ENCODE measurements around the gene KRTAP12-3.
A peak's percentile ranks its signal among the peaks of the same experiment; 100 is the strongest.
"Not testable (repeated sequence)": the region's sequence is repeated elsewhere in the genome, so short reads cannot be mapped to it uniquely, and the experiment has no call there.

The KRTAP12-3 gene

GRCh38 chr21:44657635-44658540, at the start of gene KRTAP12-3:
TSS of gene KRTAP12-3 (plus strand) at chr21:44657932. CDS start at chr21:44657980, 48 bp downstream.
- DNase-seq (ENCODE audit: low read depth in 2 of 2) = peak in 1 of 2 donors; percentile 8

DNA sequence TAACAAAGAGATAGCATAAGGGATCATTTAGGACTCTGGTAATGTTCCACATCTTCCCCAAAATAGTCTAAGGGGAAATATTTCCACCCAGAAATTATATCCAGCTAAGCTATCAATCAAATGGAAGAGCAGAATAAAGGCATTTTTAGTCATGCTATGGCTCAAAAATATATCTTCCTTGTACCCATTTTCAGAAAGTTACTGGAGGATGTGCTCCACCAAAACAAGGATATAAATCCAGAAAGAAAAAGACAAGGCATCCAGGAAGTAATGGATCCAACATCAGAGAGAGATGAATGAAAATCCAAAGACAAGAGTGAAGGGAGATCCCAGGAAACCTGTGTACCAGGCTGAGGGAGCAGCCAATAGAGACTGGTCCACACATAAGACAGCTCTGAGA, 48.5 kb upstream of the KRTAP12-3 start:
- DNase-seq (ENCODE audit: low read depth in 2 of 2) = no peak

GRCh38 chr21:44610157-44610843, 47.4 kb upstream of the KRTAP12-3 start:
- DNase-seq (ENCODE audit: low read depth in 2 of 2) = not testable (repeated sequence)

- DNase-seq (ENCODE audit: low read depth in 2 of 2) = no peak
These were observed 46.2 kb upstream of the KRTAP12-3 start for GRCh38 chr21:44611551-44611950.

DNA sequence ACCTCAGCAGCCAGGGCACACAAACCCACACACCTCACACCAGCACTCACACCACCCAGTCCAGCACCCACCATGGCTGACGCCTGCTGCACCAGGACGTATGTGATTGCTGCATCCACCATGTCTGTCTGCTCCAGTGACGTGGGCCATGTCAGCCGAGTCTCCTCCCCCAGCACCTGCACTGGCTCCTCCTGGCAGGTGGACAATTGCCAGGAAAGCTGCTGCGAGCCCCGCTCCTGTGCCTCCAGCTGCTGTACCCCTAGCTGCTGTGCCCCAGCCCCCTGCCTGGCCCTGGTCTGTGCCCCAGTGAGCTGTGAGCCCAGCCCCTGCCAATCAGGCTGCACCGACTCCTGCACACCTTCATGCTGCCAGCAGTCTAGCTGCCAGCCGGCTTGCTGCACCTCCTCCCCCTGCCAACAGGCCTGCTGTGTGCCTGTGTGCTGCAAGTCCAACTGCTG, 45.7 kb upstream of the KRTAP12-3 start, which contains the start of gene KRTAP10-8:
Gene KRTAP10-8, plus strand, starts transcription at position 51 of the 458 bp plus-strand sequence. Its CDS starts 22 bp downstream, at position 73.
- no peak for DNase-seq (ENCODE audit: low read depth in 2 of 2)

GRCh38 chr21:44612669-44613229, 45.0 kb upstream of the KRTAP12-3 start:
- DNase-seq (ENCODE audit: low read depth in 2 of 2) = no peak

- DNase-seq (ENCODE audit: low read depth in 2 of 2) = no peak
These were observed 44.2 kb upstream of the KRTAP12-3 start for GRCh38 chr21:44613386-44614155.

DNA sequence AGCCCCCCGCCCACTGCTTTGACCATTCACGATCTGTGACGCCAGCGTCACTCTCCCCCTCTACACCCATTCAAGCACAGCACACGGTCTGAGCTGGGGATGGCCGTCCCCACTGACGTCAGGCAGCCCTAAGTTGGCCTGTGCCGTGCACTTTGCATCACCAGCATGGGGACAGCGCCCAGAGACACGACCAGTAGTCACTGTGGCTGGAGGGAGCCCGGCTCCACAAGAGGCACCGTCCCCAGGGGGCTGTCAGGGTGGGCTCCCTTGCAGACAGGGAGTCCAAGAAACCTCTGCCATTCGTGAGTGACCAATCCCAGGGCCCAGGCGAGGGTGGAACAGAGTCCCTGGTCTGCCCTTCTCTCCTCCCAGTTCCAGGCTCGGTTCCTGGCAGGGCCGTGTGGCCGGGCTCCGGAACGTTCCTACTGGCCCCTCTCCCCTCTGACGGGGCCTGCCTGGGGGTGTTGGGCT, 43.5 kb upstream of the KRTAP12-3 start:
- DNase-seq (ENCODE audit: low read depth in 2 of 2) = no peak

GRCh38 chr21:44614961-44615391, 42.8 kb upstream of the KRTAP12-3 start:
- no peak for DNase-seq (ENCODE audit: low read depth in 2 of 2)

DNA sequence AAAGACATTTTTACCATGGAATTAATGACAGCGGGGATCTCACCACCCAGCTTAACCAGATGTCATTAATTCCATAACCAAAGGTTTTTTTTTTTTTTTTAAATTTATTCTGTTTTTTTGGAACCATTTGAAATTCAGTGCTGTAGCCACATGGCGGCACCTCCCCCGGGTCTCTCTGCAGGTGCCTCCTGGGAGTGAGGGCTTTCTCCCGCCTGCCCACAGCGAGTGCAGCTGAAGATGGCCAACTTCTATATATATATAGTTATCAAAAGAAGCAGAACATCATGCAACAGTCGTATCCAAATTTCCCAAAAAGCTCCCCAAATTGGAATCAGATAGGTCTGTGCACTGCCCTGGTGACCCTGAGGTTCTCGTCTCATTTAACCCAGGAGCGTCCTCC, 42.3 kb upstream of the KRTAP12-3 start:
- no peak for DNase-seq (ENCODE audit: low read depth in 2 of 2)

DNA sequence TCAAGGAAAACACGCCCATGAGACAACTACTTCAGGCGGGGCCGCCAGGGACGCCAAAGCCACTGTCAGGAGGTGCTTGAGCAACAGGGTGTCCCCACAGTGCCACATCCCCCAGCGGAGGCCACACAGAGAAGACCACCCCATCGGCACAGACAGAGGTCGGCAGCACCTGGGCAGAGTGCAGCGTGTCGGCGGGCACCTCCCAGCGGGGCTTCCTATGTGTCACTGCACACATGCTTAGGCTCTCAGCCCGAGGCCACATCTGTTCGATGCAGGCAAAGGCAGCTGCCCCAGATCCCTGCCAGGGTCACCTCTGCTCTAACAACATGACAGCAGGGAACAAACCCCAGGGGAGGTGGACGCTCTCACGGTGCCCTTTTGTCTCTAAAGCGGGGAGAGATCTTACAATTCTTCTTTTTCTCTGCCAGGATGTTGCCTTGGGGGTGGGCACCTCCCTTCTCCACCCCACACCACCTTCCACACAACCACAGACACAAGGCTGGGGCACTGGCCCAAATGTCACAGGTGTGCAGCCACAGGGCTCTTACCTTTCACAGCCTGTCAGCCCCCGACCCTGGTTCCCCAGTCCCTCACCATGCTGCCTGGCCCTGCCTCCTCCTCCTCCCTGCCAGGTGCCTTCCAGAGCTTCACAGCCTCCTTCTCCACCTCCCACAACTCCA, 41.7 kb upstream of the KRTAP12-3 start:
- DNase-seq (ENCODE audit: low read depth in 2 of 2) = no peak

GRCh38 chr21:44616591-44616926, 41.2 kb upstream of the KRTAP12-3 start:
- no peak for DNase-seq (ENCODE audit: low read depth in 2 of 2)

DNA sequence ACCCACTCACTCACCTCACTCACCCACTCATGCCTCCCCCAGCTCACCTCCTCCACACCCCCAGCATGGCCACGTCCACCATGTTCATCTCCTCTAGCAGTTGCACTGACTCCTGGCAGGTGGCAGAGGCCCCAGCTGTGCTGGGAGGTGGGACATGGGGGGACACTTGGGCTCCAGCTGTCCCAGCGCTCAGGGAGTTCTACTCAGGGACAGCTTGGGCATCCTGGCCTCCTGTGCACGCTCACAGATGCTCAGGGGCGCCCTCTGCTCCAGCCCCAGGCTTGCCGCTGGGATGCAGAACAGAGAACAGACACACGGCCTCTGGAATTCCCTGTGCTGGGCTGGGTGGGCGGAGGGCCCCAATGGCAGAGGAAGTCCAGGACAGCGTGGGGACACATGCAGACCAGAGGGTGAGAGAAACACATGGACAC, 40.6 kb upstream of the KRTAP12-3 start:
- DNase-seq (ENCODE audit: low read depth in 2 of 2) = no peak

- DNase-seq (ENCODE audit: low read depth in 2 of 2) = no peak
These were observed 39.2 kb upstream of the KRTAP12-3 start for GRCh38 chr21:44618504-44618903.

- DNase-seq (ENCODE audit: low read depth in 2 of 2) = peak; percentile 54 to 59
These were observed 38.8 kb upstream of the KRTAP12-3 start for GRCh38 chr21:44618909-44619308.

GRCh38 chr21:44619886-44620285, 37.8 kb upstream of the KRTAP12-3 start:
- DNase-seq (ENCODE audit: low read depth in 2 of 2) = no peak

GRCh38 chr21:44623575-44623974, 34.2 kb upstream of the KRTAP12-3 start:
- DNase-seq (ENCODE audit: low read depth in 2 of 2) = no peak

DNA sequence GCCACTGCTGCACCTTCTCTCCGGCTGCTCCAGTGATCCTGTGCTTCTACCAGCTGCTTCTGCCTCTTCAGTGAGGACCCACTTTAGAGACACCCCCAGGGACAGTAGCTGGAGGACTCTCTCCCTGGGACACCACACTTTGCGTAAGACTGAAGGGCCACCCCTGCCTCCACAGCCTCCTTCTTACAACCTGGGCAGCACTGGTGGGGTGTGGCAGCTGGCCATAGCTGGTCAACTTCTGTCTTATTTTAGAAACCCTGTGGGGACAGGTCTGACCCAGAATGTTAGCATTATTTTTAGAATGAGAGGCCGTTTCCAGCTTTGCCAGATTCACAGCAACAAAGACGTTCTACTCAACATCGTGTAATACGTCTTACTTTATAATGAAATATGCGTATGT, 32.0 kb upstream of the KRTAP12-3 start:
- DNase-seq (ENCODE audit: low read depth in 2 of 2) = no peak

DNA sequence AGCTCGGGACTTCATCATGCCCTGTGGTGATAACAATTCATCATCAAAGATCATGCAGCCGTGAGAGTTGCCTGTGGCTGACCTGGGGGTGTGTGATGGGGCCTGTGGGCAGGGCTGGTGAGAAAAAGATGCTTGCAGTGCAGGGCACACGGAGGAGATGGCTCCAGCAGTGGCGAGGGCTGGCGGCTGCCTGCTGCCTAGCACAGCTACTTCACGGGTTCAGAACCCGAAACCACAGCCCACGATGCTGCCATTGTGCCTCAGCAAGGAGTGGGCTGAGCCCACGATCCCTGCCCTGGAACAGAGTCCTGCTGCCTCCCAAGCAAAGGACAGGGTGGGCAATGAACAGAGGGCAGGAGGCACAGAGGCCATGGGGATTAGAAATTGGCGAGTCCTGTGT, 31.5 kb upstream of the KRTAP12-3 start:
- DNase-seq (ENCODE audit: low read depth in 2 of 2) = peak in 1 of 2 donors; percentile 25

GRCh38 chr21:44626673-44627143, 31.0 kb upstream of the KRTAP12-3 start, which contains the start of gene KRTAP10-9:
TSS of gene KRTAP10-9 (plus strand) at chr21:44627093. CDS start at chr21:44627172, 79 bp downstream.
- no peak for DNase-seq (ENCODE audit: low read depth in 2 of 2)
